ENCODE measurements around the gene BCAN.
"Not testable (repeated sequence)": the region's sequence is repeated elsewhere in the genome, so short reads cannot be mapped to it uniquely, and the experiment has no call there.

BCAN gene

GRCh38 chr1:156608036-156608674, 33.8 kb upstream of the BCAN start:
- Histone ChIP-seq H3K4me3 (ENCODE audit: low read depth, low read length) (no peak overlapping the region), H3K27ac (no peak overlapping the region), H3K79me2 (no peaks in the 10 kb centered on the region), H3K36me3 (ENCODE audit: control insufficient read depth, insufficient read depth, low read length) (no peaks in the 10 kb centered on the region), H3K4me1 (peaks cover 3% of the 10 kb centered on the region), H3K4me2 (ENCODE audit: low read length) (no peak overlapping the region), H3K9ac (no peak overlapping the region), H3K9me3 (ENCODE audit: control insufficient read depth, low read length) (no peaks in the 10 kb centered on the region), H3K27me3 (ENCODE audit: control insufficient read depth, insufficient read depth, low read length) (no peaks in the 10 kb centered on the region), H2AFZ (no peak overlapping the region)
- TF ChIP-seq, protein P1, sequence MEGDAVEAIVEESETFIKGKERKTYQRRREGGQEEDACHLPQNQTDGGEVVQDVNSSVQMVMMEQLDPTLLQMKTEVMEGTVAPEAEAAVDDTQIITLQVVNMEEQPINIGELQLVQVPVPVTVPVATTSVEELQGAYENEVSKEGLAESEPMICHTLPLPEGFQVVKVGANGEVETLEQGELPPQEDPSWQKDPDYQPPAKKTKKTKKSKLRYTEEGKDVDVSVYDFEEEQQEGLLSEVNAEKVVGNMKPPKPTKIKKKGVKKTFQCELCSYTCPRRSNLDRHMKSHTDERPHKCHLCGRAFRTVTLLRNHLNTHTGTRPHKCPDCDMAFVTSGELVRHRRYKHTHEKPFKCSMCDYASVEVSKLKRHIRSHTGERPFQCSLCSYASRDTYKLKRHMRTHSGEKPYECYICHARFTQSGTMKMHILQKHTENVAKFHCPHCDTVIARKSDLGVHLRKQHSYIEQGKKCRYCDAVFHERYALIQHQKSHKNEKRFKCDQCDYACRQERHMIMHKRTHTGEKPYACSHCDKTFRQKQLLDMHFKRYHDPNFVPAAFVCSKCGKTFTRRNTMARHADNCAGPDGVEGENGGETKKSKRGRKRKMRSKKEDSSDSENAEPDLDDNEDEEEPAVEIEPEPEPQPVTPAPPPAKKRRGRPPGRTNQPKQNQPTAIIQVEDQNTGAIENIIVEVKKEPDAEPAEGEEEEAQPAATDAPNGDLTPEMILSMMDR (IDR thresholded peaks at IDR 0.05), result peak; percentile 67

- H3K9me3 ChIP-seq (ENCODE audit: control insufficient read depth, low read length), result no peaks in the 10 kb centered on the region
- no peak overlapping the region for H3K27ac ChIP-seq
- H3K4me2 ChIP-seq (ENCODE audit: low read length), result no peak overlapping the region
- no peak overlapping the region for H2AFZ ChIP-seq
- H3K4me1 ChIP-seq, result peaks cover 3% of the 10 kb centered on the region
- H3K9ac ChIP-seq, result no peak overlapping the region
- H3K36me3 ChIP-seq (ENCODE audit: control insufficient read depth, insufficient read depth, low read length), result no peaks in the 10 kb centered on the region
- TF ChIP-seq, protein P1 (IDR thresholded peaks at IDR 0.05), result peak; percentile 35
- H3K4me3 ChIP-seq (ENCODE audit: low read depth, low read length), result no peak overlapping the region
- H3K27me3 ChIP-seq (ENCODE audit: control insufficient read depth, insufficient read depth, low read length), result no peaks in the 10 kb centered on the region
- H3K79me2 ChIP-seq, result no peaks in the 10 kb centered on the region
Measured at GRCh38 chr1:156608981-156609380, 32.9 kb upstream of the BCAN start.

GRCh38 chr1:156610072-156610471, 31.8 kb upstream of the BCAN start:
- not testable (repeated sequence) for H3K9ac ChIP-seq; H3K9me3 ChIP-seq (ENCODE audit: control insufficient read depth, low read length); H3K27me3 ChIP-seq (ENCODE audit: control insufficient read depth, insufficient read depth, low read length); H2AFZ ChIP-seq; H3K27ac ChIP-seq; H3K4me3 ChIP-seq (ENCODE audit: low read depth, low read length); H3K36me3 ChIP-seq (ENCODE audit: control insufficient read depth, insufficient read depth, low read length); H3K4me2 ChIP-seq (ENCODE audit: low read length); H3K79me2 ChIP-seq; H3K4me1 ChIP-seq

- H3K4me2 ChIP-seq (ENCODE audit: low read length), result no peak overlapping the region
- no peak overlapping the region for H2AFZ ChIP-seq
- H3K79me2 ChIP-seq, result no peaks in the 10 kb centered on the region
- TF ChIP-seq, protein P1 (IDR thresholded peaks at IDR 0.05), result no peak
- no peaks in the 10 kb centered on the region for H3K27me3 ChIP-seq (ENCODE audit: control insufficient read depth, insufficient read depth, low read length)
- H3K36me3 ChIP-seq (ENCODE audit: control insufficient read depth, insufficient read depth, low read length), result no peaks in the 10 kb centered on the region
- H3K9me3 ChIP-seq (ENCODE audit: control insufficient read depth, low read length), result no peaks in the 10 kb centered on the region
- H3K4me3 ChIP-seq (ENCODE audit: low read depth, low read length), result no peak overlapping the region
- H3K4me1 ChIP-seq, result peaks cover 12% of the 10 kb centered on the region
- no peak overlapping the region for H3K27ac ChIP-seq
- H3K9ac ChIP-seq, result no peak overlapping the region
Measured at GRCh38 chr1:156612666-156613065, 29.3 kb upstream of the BCAN start.

DNA sequence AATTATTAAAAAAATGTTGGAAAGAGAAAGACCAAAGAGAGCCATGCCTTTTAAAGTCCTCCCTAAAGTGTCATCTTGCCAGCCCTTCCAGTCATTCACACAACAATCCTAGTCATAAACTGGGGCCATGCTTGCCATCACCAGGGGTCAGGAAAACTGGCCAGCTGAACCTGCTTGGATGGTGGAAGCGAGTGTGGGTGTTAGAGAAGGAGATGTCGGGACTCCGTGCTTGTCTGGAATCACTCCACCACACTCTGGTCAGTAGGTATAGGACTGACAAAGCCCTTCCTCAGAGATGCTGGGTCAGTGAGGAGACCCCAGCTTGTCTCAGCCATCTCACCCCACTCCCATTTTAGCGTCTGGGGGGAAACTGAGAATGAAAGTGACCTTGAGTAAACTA, 26.0 kb upstream of the BCAN start:
- H3K9me3 ChIP-seq (ENCODE audit: control insufficient read depth, low read length), result no peaks in the 10 kb centered on the region
- H3K4me2 ChIP-seq (ENCODE audit: low read length), result peak overlapping the region; percentile 58
- H3K36me3 ChIP-seq (ENCODE audit: control insufficient read depth, insufficient read depth, low read length), result no peaks in the 10 kb centered on the region
- H3K4me1 ChIP-seq, result peaks cover 13% of the 10 kb centered on the region
- no peaks in the 10 kb centered on the region for H3K79me2 ChIP-seq
- H3K4me3 ChIP-seq (ENCODE audit: low read depth, low read length), result peak overlapping the region; percentile 43
- H3K27ac ChIP-seq, result peak overlapping the region; percentile 97
- H3K27me3 ChIP-seq (ENCODE audit: control insufficient read depth, insufficient read depth, low read length), result no peaks in the 10 kb centered on the region
- H3K9ac ChIP-seq, result no peak overlapping the region
- TF ChIP-seq, protein P1 (IDR thresholded peaks at IDR 0.05), result no peak
- H2AFZ ChIP-seq, result peak overlapping the region; percentile 75

Data from parathyroid adenoma (tissue), 2 donors.